ENCODE results near the gene ZNF749. TPM values are rescaled to one million over a fixed set of nuclear protein-coding genes. Genes with fewer than 3 reads are reported as not detected.
"Not testable (repeated sequence)": the region's sequence is repeated elsewhere in the genome, so short reads cannot be mapped to it uniquely, and the experiment has no call there.

Gene ZNF749
- total RNA-seq, 1 donor from 2014 or later, result 3.4 TPM

DNA sequence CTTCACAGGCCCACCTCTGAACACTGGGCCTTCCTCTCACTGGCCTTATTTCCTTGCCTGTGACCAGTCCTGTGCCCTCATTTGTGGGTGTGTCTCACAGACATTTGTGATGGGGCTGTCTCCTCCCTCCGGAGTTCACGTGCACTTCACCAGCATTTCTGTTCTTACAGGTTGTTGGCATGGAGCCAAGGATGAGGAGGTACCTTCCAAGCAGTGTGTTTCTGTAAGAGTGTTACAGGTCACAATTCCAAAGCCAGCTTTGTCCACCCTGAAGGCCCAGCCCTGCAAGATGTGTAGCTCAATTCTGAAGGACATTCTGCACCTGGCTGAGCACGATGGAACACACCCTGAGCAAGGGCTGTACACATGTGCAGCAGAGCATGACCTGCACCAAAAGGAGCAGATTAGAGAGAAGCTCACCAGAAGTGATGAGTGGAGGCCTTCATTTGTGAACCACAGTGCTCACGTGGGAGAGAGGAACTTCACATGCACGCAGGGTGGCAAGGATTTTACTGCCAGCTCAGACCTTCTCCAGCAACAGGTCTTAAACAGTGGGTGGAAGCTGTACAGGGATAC lies 8.1 kb downstream of the ZNF749 start:
- ATAC-seq (ENCODE audit: poor library complexity) (no peak), DNase-seq (no peak)
- intact Hi-C loops (cut with DNase I), result no loop called here

GRCh38 chr19:57452307-57452706 lies 17.2 kb downstream of the ZNF749 start:
- ATAC-seq (ENCODE audit: poor library complexity), result no peak
- no peak for DNase-seq
- intact Hi-C loops (cut with DNase I), result no loop called here

GRCh38 chr19:57465680-57466381 lies 30.7 kb downstream of the ZNF749 start:
- ATAC-seq (ENCODE audit: poor library complexity) (peak; percentile 81), DNase-seq (no peak)
- intact Hi-C loops (cut with DNase I), result no loop called here

GRCh38 chr19:57466489-57466888 lies 31.4 kb downstream of the ZNF749 start:
- intact Hi-C loops (cut with DNase I), result no loop called here
- ATAC-seq (ENCODE audit: poor library complexity) (peak; percentile 94), DNase-seq (peak; percentile 70)

DNA sequence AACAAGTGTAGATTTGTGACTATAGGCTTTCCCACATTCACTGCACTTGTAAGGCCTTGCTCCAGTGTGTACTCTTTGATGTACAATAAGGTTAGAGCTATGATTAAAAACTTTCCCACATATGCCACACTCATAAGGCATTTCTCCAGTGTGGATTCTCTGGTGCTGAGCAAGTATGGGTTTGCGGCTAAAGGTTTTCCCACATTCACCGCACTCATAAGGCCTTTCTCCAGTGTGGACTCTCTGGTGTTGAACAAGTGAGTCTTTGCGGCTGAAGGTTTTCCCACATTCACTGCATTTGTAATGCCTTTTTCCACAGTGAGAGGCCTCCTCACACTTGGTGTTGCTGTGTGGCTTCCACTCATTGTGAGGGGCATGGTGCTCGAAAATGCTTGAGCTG lies 38.5 kb downstream of the ZNF749 start:
- ATAC-seq (ENCODE audit: poor library complexity), result no peak
- intact Hi-C loops (cut with DNase I), result no loop called here
- no peak for DNase-seq

DNA sequence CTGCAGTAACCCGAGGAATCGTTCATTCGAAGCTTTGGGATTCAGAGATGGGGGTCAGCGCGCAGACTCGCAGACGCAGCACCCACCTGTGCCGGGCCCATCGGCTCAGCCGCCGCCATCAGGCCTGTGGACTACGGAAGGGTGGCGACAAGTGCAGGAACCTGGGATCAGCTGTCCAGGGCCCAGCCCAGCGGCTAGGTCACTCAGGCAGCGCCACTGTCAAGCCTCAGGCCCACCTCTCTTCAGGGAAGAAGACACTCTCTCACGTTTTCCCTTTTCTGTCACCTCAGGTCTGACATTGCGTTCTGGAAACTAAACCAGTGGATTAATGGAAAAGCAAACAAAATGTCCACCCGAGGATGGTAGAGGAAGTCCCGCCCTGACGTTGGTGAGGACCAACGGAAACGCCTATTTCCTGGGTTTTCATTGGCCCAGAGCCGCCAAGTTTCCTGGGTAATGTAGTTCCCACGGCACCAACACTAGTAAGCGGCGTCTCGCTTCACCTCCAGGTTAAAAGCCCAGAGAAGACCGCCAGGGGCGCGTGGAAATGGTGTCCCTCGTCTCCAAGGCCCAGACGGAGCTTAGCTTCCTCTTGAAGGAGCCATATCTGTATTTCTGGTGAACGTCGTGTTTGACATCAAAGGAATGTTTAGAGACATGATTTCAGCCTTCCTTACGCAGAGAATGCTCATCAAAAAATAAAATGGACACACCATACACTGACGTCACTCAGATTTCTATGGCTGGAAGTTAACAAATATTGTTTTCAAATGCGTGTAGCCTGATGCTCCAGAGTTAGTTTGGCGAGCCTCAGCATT lies 42.3 kb downstream of the ZNF749 start, which contains the start of gene ZNF772:
TSS of gene ZNF772 (minus strand) at position 376 of the 818 bp plus-strand sequence. CDS start at position 119, 257 bp downstream.
- intact Hi-C loops (cut with DNase I), result no loop called here
- peak; percentile 94 for DNase-seq
- ATAC-seq (ENCODE audit: poor library complexity), result peak; percentile 100

GRCh38 chr19:57487477-57488298 lies 52.6 kb downstream of the ZNF749 start, which contains the start of gene ZNF419:
ZNF419 (plus strand) TSS chr19:57487750; CDS start chr19:57487951, 201 bp downstream.
- DNase-seq, result peak; percentile 95
- ATAC-seq (ENCODE audit: poor library complexity), result peak; percentile 100
- intact Hi-C loops (cut with DNase I), result not testable (repeated sequence)

DNA sequence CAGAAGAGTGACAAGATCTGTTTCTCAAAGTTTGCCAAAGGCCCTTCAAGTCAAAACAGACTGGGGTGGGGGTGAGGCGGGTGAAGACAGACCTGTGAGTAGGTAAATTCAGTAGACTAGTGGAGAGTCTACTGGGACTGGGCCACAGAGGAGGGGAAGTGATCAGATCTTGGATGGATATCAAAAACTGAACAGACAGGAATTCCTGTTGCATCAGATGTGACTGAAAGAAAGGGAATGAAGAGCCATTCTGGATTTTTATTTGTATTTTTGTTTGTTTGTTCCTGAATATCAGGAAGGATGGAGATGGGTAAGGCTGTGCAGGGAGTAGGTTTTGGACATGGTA lies 53.1 kb downstream of the ZNF749 start:
- ATAC-seq (ENCODE audit: poor library complexity), result peak; percentile 28
- intact Hi-C loops (cut with DNase I); DNase-seq: not testable (repeated sequence)

Other genes with a start within 250 kb of the ZNF749 start
- gene ZNF264, start 243.8 kb upstream of the ZNF749 start, total RNA-seq, result 18.1 TPM
- gene AURKC, start 204.3 kb upstream of the ZNF749 start, total RNA-seq, result 0.91 TPM
- gene ZNF805, start 194.7 kb upstream of the ZNF749 start, total RNA-seq, result 8.4 TPM
- gene ZNF460, start 154.8 kb upstream of the ZNF749 start, total RNA-seq, result 23.0 TPM
- 5.6 TPM for gene ZNF543, start 114.9 kb upstream of the ZNF749 start, total RNA-seq
- 7.5 TPM for gene ZNF304, start 84.1 kb upstream of the ZNF749 start, total RNA-seq
- 9.1 TPM for gene TRAPPC2B, start 71.8 kb upstream of the ZNF749 start, total RNA-seq
- gene ZNF547, start 71.8 kb upstream of the ZNF749 start, total RNA-seq, result 3.3 TPM
- 13.5 TPM for gene ZNF548, start 45.5 kb upstream of the ZNF749 start, total RNA-seq
- gene ZNF17, start 24.2 kb upstream of the ZNF749 start, total RNA-seq, result 10.1 TPM
- gene VN1R1, start 21.8 kb downstream of the ZNF749 start, total RNA-seq, result 3.7 TPM
- 21.4 TPM for gene ZNF772, start 42.2 kb downstream of the ZNF749 start, total RNA-seq
- gene ZNF419, start 52.4 kb downstream of the ZNF749 start, total RNA-seq, result 7.7 TPM
- 3.9 TPM for gene ZNF773, start 64.6 kb downstream of the ZNF749 start, total RNA-seq
- 4.2 TPM for gene ZNF549, start 92.0 kb downstream of the ZNF749 start, total RNA-seq
- gene ZNF550, start 124.5 kb downstream of the ZNF749 start, total RNA-seq, result 8.0 TPM
- gene ZNF416, start 143.6 kb downstream of the ZNF749 start, total RNA-seq, result 4.2 TPM
- 3.8 TPM for gene ZIK1, start 148.8 kb downstream of the ZNF749 start, total RNA-seq
- 3.7 TPM for gene ZNF530, start 164.6 kb downstream of the ZNF749 start, total RNA-seq
- 15.7 TPM for gene ZNF134, start 178.9 kb downstream of the ZNF749 start, total RNA-seq
- 8.6 TPM for gene ZNF211, start 197.8 kb downstream of the ZNF749 start, total RNA-seq
- gene ZSCAN4, start 233.6 kb downstream of the ZNF749 start, total RNA-seq, result not detected
- 3.1 TPM for gene ZNF551, start 246.7 kb downstream of the ZNF749 start, total RNA-seq